Fibroblast of the aortic adventitia (primary cell): ENCODE data around the gene GPC5. TPM values are rescaled to one million over a fixed set of nuclear protein-coding genes. Genes with fewer than 3 reads are reported as not detected.
A peak's percentile ranks its signal among the peaks of the same experiment; 100 is the strongest.

Experiments
- DNase-seq: peaks from one replicate; pipeline ENCODE4 v3.0.0-alpha.2; 2010; ENCODE audit warnings: low read depth
- H3K4me3 ChIP-seq: 2 replicates; pipeline ENCODE4 v1.5.1; 2011; ENCODE audit warnings: low read depth, mild to moderate bottlenecking, control low read depth, low read length, moderate library complexity
- total RNA-seq: library from RNA; depleted of rRNA; stranded (reverse); fragments of >200 nt; gene quantifications from 2 replicates; pipeline ENCODE4 v1.2.3, GENCODE V29; 2012; ENCODE audit warnings: low replicate concordance
- TF ChIP-seq, protein P1 (sequence below): IDR thresholded peaks from 2 replicates; pipeline ENCODE4 v1.5.1; 2011; ENCODE audit warnings: mild to moderate bottlenecking, low read length, control low read depth, inconsistent platforms; ENCODE audit not compliant: insufficient read depth

The GPC5 gene
- total RNA-seq, 1 donor = 0.18 TPM

DNA sequence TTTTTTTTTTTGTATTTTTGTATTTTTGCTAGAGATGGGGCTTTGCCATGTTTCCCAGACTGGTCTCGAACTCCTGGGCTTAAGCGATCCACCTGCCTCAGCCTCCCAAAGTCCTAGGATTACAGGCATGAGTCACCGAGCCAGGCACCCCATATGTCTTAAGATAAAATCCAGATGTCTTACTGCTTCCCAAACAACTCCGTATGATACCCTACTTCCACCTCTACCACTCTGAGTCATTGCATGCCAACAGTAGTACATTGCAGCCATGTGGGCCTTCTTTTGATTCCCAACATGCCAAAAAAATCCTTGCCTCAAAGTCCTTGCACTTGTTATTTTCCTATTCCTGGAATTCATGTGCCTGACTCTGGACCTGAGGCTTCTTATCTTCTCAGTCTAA is 799.2 kb downstream of the GPC5 start:
- TF ChIP-seq, protein P1, sequence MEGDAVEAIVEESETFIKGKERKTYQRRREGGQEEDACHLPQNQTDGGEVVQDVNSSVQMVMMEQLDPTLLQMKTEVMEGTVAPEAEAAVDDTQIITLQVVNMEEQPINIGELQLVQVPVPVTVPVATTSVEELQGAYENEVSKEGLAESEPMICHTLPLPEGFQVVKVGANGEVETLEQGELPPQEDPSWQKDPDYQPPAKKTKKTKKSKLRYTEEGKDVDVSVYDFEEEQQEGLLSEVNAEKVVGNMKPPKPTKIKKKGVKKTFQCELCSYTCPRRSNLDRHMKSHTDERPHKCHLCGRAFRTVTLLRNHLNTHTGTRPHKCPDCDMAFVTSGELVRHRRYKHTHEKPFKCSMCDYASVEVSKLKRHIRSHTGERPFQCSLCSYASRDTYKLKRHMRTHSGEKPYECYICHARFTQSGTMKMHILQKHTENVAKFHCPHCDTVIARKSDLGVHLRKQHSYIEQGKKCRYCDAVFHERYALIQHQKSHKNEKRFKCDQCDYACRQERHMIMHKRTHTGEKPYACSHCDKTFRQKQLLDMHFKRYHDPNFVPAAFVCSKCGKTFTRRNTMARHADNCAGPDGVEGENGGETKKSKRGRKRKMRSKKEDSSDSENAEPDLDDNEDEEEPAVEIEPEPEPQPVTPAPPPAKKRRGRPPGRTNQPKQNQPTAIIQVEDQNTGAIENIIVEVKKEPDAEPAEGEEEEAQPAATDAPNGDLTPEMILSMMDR = no peak
- no peak overlapping the region for H3K4me3 ChIP-seq
- DNase-seq = peak; percentile 36

DNA sequence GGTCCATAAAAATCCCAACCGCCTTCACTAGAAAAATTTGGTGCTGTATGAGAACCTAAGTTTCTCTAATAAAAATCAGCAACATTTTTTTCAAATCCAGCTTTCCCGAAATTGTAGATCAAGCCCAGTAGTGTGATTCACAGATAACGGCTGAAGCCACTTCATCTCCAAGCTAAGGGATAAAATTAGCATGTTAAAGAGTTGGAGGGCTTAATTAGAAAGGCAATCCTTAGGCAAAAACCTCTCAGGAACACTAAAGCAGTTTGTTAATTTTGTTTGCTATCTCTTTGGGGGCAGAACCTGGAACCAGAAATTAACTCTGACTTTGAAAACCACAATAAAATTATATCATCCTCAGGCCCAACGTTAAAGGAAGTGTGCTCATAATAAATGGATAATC is 820.2 kb downstream of the GPC5 start:
- no peak for DNase-seq
- TF ChIP-seq, protein P1 = no peak

DNA sequence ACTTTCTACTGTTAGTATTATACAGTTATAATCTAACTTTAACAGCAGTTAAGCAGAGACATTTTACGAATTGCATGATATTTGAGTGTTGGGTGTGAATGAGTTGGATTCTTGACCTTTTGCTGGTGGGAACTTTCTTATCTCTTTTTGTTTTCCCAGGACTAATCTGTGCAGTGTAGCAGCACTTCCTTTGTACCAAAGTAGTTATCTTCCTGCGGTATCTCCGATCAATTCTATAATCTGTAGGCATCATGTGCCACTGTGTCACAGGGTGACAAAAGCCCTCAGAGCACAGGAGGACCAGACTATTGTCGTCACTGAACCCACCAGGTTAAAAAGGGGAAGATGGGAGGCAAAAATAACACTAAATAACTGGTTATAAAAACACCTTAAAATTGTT is 823.5 kb downstream of the GPC5 start:
- TF ChIP-seq, protein P1 = no peak
- H3K4me3 ChIP-seq = no peak overlapping the region
- no peak for DNase-seq

More for the DNA sequence above, 820.2 kb downstream of the GPC5 start:
- H3K4me3 ChIP-seq = no peak overlapping the region

DNA sequence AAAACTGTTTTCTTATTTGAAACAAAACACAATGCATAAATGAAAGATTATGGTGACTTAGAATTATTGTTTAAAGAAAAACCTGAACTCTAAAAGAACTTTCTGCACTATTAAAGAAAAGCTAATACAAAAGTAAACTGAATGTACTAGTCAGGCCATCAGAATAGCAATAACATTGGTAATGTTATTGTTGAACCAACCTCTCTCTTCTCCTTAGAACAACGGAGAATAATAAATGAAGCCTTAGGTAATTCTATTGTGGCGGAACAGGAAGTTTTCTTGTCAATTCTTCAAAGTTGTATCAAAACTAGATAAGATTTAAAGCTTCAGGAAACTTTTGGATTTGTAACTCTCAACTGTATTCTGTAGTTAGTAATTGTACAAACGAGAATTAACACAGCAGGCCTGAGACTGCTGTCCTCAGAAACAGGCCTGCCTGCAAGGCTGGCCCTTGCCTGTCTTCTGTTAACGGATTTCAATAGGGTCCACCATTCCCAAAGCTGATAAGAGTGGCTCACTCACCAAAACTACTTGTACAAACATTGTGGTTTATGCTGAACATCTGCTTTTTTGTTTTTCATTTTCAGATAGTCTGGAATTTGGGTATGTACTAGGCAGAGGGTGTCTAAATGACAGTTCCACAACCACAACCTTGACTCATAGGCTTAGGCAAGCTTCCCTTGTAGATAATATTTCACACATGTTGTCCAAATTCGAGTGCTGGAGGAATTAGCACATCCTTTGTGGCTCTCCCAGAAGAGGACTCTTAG is 825.8 kb downstream of the GPC5 start:
- H3K4me3 ChIP-seq = no peak overlapping the region
- TF ChIP-seq, protein P1 = no peak
- peak; percentile 93 for DNase-seq

DNA sequence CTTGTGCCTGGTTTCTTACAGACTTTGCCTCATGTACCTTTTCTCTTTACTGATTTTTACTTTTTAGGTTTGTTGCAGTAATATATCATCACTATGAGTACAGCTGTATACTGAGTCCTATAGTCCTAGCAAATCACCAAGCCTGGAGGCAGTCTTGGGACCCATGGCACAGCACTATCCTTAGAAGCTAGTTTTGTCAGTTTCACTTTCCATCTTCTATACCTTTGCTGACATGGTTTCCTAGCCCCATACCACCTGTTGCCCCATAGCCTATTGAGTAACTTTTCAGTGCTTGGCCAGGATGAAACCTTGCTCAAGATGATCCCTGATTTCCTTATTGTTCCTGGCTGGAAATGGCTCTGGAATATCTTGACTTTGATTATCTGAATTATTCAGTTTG is 826.4 kb downstream of the GPC5 start:
- H3K4me3 ChIP-seq = no peak overlapping the region
- TF ChIP-seq, protein P1 = no peak
- no peak for DNase-seq

DNA sequence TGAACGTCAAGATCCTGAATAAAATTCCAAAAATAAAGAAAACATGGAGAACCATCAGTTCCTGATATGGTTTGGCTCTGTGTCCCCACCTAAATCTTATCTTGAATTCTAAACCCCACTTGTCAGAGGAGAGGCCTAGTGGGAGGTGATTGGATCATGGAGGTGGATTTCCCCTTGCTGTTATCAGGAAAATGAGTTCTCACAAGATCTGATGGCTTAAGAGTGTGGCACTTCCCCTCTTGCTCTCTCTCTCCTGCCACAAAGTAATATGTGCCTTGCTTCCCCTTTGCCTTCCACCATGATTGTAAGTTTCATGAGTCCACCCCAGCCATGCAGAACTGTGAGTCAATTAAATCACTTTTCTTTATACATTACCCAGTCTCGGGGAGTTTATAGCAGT is 827.4 kb downstream of the GPC5 start:
- peak; percentile 3 for DNase-seq
- no peak overlapping the region for H3K4me3 ChIP-seq
- TF ChIP-seq, protein P1 = no peak

DNA sequence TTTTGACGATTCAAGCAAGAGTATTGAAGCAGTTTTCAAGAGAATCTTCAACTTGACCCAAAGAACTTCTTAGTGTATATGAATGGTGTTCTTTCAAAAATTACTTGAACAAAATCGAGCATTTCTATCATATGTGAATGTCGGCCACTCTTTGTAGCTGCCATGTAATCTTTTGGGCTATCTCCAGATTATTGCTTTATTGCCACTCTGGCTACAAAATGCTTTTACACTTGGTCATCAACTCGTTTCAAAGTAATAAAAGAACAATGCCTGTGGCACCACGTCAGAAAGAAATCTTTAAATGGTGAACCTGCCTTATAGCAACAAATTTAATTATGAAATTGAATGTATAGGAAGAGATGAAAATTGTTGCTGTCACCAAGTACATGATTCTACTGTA is 834.5 kb downstream of the GPC5 start:
- no peak for DNase-seq
- TF ChIP-seq, protein P1 = no peak
- no peak overlapping the region for H3K4me3 ChIP-seq
